ENCODE measurements around the gene TTC28.

TTC28 gene

DNA sequence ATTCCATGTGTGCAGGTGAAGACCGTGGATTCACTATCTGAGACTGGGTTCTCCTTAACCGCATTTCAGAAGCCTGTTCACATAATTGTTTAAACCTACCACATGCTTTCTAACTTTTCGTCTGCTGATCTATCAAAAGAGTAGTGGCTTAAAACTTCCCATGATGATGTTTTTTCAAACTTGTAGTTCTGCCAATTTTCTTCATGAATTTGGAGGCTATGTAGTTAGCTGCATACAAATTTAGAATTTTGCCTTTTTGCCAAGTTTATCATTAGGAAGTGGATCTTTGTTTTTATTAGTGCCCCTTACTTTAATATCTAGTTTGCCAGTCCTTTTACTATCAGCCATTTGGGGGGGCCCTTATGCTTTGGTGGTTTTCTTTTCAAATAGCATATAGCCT, 703.1 kb downstream of the TTC28 start:
- Histone ChIP-seq H3K9me2 (replicated peaks; ENCODE audit: insufficient read depth, low read length) (no peaks in the 10 kb centered on the region), H3K79me2 (ENCODE audit: insufficient read depth, low read length) (no peaks in the 10 kb centered on the region), H3K4me3 (ENCODE audit: insufficient read depth, low read length, poor library complexity, severe bottlenecking) (no peak overlapping the region), H3K9me3 (ENCODE audit: insufficient read depth, low read length) (no peaks in the 10 kb centered on the region), H3K4me2 (ENCODE audit: low read depth, low read length, poor library complexity, severe bottlenecking) (no peak overlapping the region), H3F3A (ENCODE audit: insufficient read depth) (no peaks in the 10 kb centered on the region), H3K9ac (ENCODE audit: low read length) (no peak overlapping the region), H2AFZ (ENCODE audit: low read depth, low read length, severe bottlenecking) (no peak overlapping the region), H3K36me3 (ENCODE audit: low read length) (no peaks in the 10 kb centered on the region), H4K20me1 (ENCODE audit: low read depth, low read length) (no peaks in the 10 kb centered on the region), H3K27ac (ENCODE audit: low read depth, low read length) (no peak overlapping the region), H3K27me3 (ENCODE audit: low read length) (no peaks in the 10 kb centered on the region)
- TF ChIP-seq, protein P1, sequence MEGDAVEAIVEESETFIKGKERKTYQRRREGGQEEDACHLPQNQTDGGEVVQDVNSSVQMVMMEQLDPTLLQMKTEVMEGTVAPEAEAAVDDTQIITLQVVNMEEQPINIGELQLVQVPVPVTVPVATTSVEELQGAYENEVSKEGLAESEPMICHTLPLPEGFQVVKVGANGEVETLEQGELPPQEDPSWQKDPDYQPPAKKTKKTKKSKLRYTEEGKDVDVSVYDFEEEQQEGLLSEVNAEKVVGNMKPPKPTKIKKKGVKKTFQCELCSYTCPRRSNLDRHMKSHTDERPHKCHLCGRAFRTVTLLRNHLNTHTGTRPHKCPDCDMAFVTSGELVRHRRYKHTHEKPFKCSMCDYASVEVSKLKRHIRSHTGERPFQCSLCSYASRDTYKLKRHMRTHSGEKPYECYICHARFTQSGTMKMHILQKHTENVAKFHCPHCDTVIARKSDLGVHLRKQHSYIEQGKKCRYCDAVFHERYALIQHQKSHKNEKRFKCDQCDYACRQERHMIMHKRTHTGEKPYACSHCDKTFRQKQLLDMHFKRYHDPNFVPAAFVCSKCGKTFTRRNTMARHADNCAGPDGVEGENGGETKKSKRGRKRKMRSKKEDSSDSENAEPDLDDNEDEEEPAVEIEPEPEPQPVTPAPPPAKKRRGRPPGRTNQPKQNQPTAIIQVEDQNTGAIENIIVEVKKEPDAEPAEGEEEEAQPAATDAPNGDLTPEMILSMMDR (IDR thresholded peaks at IDR 0.05; ENCODE audit: insufficient read depth, low read length, poor library complexity, severe bottlenecking), result no peak
- TF ChIP-seq EZH2phosphoT487 (conservative IDR thresholded peaks at IDR 0.05; ENCODE audit: low read length), result no peak

DNA sequence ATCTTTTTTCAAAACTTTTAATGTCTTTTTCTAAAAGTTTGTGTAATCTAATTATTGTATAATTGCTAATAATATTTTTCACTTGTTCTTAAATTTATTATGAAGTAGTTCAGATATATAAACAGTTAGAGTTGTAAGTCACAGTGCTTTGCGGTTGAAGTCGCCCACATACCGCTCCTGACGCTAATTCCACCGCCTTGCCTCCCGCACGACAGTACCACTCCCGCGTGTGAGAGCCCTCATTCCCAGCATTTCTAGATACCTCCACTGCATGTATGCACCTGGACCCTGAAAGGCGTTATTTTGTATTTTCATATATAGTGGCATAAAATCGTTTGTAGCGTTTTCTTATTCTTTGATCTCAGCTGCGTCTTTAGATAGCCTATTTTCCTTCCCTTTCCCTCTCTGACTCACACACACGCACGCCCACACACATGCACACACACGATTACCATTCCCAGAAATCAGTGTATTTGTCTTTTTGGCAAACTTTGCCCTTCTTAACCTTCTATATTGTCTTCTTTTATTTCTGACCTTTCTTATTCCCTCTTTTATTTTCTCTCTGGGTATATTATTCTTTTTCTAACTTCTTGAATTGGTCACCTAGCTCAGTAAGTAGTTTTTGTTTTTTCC, 704.1 kb downstream of the TTC28 start:
- Histone ChIP-seq H3K4me2 (ENCODE audit: low read depth, low read length, poor library complexity, severe bottlenecking) (no peak overlapping the region), H3K27me3 (ENCODE audit: low read length) (no peaks in the 10 kb centered on the region), H3K27ac (ENCODE audit: low read depth, low read length) (no peak overlapping the region), H3K4me3 (ENCODE audit: insufficient read depth, low read length, poor library complexity, severe bottlenecking) (no peak overlapping the region), H2AFZ (ENCODE audit: low read depth, low read length, severe bottlenecking) (no peak overlapping the region), H3K9ac (ENCODE audit: low read length) (no peak overlapping the region), H3F3A (ENCODE audit: insufficient read depth) (no peaks in the 10 kb centered on the region), H3K9me3 (ENCODE audit: insufficient read depth, low read length) (no peaks in the 10 kb centered on the region), H3K9me2 (replicated peaks; ENCODE audit: insufficient read depth, low read length) (no peaks in the 10 kb centered on the region), H4K20me1 (ENCODE audit: low read depth, low read length) (no peaks in the 10 kb centered on the region), H3K36me3 (ENCODE audit: low read length) (no peaks in the 10 kb centered on the region), H3K79me2 (ENCODE audit: insufficient read depth, low read length) (no peaks in the 10 kb centered on the region)
- TF ChIP-seq EZH2phosphoT487 (conservative IDR thresholded peaks at IDR 0.05; ENCODE audit: low read length), result no peak
- TF ChIP-seq, protein P1 (IDR thresholded peaks at IDR 0.05; ENCODE audit: insufficient read depth, low read length, poor library complexity, severe bottlenecking), result no peak

DNA sequence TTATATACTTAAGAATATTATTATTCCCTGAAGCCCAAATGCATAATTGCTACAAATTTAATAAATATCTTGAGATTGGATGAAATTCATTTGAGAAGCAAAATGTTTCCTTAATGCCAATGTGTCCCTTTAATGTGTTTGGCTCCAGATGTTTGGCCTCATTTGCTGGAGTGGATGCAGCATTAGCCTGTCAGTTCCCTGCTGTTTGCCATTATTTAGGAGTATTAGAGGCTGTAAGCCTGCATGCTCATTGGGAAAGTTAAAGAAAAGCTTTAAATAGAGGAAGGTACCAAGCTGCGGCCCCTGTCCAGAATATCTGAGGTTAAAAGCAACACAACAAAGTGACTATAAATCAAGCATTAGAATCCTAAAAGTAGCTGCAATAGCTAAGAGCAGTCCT, 705.8 kb downstream of the TTC28 start:
- H3F3A ChIP-seq (ENCODE audit: insufficient read depth), result no peaks in the 10 kb centered on the region
- TF ChIP-seq, protein P1 (IDR thresholded peaks at IDR 0.05; ENCODE audit: insufficient read depth, low read length, poor library complexity, severe bottlenecking), result no peak
- TF ChIP-seq EZH2phosphoT487 (conservative IDR thresholded peaks at IDR 0.05; ENCODE audit: low read length), result no peak
- no peaks in the 10 kb centered on the region for H3K27me3 ChIP-seq (ENCODE audit: low read length)
- H3K36me3 ChIP-seq (ENCODE audit: low read length), result no peaks in the 10 kb centered on the region
- no peak overlapping the region for H3K4me2 ChIP-seq (ENCODE audit: low read depth, low read length, poor library complexity, severe bottlenecking)
- H3K9me2 ChIP-seq (replicated peaks; ENCODE audit: insufficient read depth, low read length), result no peaks in the 10 kb centered on the region
- H4K20me1 ChIP-seq (ENCODE audit: low read depth, low read length), result no peaks in the 10 kb centered on the region
- no peaks in the 10 kb centered on the region for H3K79me2 ChIP-seq (ENCODE audit: insufficient read depth, low read length)
- no peaks in the 10 kb centered on the region for H3K9me3 ChIP-seq (ENCODE audit: insufficient read depth, low read length)
- H3K4me3 ChIP-seq (ENCODE audit: insufficient read depth, low read length, poor library complexity, severe bottlenecking), result no peak overlapping the region
- H3K27ac ChIP-seq (ENCODE audit: low read depth, low read length), result no peak overlapping the region
- H3K9ac ChIP-seq (ENCODE audit: low read length), result no peak overlapping the region
- no peak overlapping the region for H2AFZ ChIP-seq (ENCODE audit: low read depth, low read length, severe bottlenecking)

Data from SU-DHL-6 (cell line).